Measurements from ENCODE around the gene ZNF223.
A peak's percentile ranks its signal among the peaks of the same experiment; 100 is the strongest.

Gene ZNF223

DNA sequence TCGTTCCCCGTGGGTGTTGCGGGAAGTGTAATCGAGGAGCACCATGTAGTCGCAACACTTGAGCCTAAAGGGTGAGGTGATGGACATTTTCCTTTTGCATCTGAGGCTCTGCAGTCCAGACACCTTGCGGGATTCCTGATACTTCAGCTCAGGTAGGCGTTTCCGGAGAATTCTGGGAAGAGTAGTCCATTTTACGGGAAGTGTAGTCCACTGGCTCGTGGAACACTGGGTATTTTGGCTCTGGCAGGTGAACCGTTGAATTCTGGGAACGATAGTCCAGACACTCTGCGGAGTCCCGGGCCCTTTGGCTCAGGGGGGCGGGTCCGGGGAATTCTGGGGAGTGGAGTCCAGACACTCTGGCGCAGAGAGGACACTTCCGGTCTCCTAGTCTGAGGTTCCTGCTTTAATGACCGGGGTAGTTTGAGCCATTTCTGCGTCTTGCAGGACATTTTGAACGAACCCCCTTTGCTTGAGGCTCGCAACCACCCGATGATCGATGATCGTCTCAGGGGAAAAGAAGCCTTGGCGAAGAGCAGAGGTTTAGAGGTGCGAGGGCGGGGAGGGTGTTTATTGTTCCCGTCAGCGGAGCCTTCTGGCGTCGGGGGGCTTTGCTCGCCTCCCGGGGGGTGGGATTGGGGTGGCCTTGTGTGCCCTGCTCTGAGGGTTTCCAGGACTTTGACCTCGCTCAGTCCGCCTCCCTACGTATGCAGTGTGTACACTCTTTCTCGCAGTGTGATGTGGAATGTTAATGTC lies at the start of gene ZNF223:
ZNF223 (plus strand) TSS at position 387 of the 753 bp plus-strand sequence. CDS start 3,141 bp downstream, outside the sequence.
- peak; percentile 62 to 65 for DNase-seq

DNA sequence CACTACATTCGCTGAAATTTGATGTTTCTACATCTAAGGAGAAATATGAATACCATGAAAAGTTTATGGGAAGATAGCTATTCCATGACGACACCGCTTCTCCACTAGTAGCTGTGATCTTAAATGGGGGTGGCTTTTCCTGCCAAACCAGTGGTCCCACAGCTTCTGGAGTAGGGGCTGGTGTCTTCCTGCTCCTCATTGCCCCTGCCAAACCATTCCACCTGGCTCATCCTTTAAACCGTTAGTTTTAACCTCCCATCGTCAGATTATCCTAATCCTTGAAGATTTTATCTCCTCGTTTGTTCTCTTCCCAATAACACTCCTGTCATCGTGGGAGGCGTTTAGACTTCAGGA lies 49.6 kb upstream of the ZNF223 start:
- no peak for DNase-seq

DNA sequence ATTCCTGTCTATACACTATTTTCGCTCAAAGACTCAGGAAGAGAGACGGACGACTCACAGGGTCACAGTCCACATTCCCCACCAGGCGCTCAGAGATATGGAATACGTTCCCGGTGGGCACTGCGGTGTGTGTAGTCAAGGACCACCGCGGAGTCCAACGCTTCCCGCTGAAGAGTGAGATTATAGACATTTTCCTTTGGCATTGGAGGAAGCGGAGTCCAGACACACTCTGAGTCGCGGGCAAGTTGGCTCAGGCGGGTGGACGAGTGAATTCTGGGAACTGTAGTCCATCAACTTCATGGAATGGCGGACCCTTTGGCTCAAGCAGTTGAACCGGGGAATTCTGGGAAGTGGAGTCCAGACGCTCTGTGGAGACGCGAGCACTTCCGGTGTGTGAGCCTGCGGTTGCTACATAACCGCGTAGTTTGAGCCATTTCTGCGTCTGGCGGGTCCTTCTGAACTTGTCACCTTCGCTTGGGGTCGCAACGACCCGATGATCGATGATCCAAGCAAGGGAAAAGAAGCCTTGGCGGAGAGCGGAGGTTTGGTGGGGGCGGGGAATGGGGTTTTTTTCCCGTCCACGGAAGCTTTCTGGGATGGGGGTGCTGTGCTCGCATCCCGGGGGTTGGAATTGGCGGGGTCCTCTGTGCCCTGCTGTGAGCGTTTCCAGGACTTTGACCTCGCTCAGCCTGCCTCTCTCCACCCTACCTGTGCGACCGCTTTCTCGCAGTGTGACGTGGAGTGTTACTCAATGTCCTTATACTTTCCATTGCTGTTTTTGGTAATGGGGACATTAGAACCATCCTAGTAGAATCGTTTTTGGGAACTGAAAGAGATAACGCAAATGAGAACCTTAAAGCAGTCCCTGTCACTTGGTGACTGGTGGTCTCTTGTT lies 49.0 kb upstream of the ZNF223 start, which contains the start of gene ZNF230:
ZNF230 (plus strand) TSS at position 392 of the 895 bp plus-strand sequence. CDS start 4,122 bp downstream, outside the sequence.
- DNase-seq = peak; percentile 81 to 82

DNA sequence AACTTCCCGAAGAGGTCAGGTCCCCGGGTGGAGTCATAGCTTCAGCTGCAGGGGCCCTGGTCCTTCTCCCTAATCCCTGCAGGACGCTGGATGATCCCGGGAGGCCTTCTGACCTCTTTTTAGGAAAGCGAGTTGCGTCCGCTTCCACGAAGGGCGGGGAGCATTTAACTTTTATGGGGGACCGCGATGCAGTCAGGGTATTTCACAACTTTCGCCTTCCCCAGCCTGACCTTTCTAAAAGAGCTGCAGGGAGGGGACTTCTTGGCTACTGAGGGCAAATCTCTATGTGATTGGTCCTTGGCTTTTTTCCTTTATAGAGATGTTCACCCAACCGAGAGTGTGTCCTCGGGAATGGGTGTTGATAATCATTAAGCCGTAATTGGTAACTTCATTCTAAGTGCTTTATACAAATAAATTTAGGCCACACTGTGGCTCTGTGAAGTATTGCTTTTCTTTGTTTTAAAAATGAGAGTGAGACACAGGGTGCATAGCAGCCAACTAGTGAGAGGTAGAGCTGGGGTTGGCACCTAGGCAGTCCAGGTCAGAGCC lies 48.3 kb upstream of the ZNF223 start:
- DNase-seq = no peak

DNA sequence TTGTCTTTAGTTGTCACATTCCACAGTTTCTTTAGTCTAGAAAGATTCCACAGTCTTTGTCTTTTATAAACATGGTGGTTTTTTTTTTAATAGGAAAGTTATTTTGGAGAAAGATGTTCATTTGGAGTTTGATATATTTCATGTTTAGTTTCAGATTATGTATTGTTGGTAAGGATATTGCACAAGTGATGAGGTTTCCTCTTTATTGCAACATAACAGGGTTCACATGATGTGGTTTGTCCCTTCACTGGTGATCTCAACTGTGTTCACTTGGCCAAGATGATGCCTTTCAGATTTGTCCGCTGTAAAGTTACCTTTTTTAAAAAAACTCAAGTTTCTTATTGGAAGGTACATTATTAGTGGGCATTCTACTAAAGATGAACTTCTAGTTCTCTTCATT lies 45.9 kb upstream of the ZNF223 start:
- no peak for DNase-seq

DNA sequence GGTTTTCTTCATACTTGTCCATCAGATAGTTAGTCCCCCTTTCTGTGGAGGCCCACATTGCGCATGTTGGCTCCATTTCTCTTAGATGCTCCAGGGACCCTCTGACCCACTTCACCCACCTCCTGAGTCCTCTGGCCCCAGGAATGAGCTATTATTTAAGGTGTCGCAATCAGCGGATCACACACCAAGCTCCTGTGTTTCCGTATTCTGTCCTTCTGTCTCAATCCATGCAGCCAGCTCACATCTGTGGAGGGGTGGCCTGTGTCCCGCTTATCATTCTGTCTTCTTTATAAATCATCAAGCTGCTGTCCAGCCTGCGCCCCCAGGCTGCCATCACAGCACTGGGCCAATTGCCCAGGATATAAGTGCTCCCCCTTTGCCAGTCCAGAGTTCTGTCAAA lies 44.4 kb upstream of the ZNF223 start:
- DNase-seq = no peak

DNA sequence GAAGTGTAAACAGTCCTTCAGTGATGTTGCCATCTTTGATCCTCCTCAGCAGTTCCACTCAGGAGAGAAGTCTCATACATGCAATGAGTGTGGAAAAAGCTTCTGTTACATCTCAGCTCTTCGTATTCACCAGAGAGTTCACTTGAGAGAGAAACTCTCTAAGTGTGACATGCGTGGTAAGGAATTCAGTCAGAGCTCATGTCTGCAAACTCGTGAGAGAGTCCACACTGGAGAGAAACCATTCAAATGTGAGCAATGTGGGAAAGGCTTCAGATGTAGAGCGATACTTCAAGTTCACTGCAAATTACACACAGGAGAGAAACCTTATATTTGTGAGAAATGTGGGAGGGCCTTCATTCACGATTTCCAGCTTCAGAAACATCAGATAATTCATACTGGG lies 41.4 kb upstream of the ZNF223 start:
- no peak for DNase-seq

DNA sequence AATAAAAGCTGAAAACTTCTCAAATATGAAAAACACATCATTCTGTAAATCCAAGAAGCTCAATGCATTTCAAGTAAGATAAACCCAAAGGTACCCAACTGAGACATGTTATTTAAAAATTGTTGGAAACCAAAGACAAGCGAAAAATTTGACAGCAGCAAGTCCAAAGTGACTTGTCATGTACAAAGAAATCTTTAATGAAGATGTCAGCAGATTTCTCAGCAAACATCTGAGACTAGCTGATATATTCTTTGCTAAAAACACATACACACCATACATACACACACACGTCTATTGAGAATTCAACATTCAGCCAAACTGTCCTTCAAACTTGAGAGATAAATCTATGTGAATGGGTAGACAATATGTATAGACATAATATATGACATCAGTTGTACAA lies 32.3 kb upstream of the ZNF223 start:
- DNase-seq = no peak

DNA sequence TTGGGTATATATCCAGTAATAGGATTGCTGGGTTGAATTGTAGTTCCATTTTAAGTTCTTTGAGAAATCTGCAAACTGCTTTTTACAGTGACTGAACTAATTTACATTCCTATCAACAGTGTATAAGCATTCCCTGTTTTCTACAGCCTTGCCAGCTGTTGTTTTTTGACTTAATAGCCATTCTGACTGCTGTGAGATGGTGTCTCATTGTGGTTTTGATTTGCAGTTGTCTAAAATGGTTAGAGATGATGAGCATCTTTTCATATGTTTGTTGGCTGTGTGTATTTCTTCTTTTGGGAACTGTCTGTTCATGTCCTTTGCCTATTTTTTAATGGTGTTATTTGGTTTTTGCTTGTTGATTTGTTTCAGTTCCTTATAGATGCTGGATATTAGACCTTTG lies 30.6 kb upstream of the ZNF223 start:
- DNase-seq = no peak

DNA sequence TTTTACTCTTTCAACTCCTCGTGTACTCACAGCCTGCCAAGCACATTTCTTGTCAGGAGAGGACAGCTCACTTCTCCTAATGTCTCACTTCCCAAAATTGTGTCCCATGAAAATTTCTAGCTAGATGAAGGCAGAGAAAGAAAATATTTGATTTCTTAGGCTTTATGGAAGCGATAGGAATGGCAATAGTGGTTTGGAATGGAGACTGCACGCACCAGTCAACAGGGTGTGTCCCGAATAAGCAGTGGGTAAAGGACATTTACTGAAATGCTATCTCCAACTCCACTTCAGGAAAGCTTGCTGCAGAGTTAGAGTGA lies 27.0 kb upstream of the ZNF223 start:
- no peak for DNase-seq

DNA sequence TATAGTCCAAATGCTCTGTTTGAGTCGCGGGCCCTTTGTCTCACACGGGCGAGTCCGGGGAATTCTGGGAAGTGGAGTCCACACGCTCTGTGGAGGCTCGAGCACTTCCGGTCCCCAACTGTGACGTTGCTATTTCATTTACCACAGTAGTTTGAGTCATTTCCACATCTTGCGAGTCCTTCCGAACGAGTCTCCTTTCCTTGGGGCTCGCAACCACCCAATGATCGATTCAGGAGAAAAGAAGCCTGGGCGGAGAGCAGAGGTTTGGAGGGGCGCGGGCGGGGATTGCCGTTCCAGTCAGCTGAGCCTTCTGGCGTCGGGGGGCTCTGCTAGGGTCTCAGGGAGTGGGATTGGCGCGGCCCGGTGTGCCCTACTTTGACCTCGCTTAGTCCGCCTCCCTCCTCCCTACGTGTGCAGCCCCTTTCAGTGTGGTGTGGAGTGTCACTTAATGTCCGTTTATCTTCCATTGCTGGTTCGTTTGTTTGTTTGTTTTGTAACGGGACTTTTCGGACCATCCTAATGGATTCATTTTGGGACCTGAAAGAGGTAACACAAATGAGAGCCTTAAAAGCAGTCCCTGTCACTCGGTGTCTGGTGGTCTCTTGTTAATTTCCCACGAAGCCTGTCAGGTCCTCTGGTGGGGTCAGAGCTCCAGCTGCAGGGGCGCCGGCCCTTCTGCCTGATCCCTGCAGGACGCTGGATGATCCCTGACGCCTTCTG lies 26.5 kb upstream of the ZNF223 start, which contains the start of gene ZNF222:
ZNF222 (plus strand) TSS at position 163 of the 720 bp plus-strand sequence; CDS start at position 221, 58 bp downstream.
- DNase-seq = peak; percentile 77 to 78

DNA sequence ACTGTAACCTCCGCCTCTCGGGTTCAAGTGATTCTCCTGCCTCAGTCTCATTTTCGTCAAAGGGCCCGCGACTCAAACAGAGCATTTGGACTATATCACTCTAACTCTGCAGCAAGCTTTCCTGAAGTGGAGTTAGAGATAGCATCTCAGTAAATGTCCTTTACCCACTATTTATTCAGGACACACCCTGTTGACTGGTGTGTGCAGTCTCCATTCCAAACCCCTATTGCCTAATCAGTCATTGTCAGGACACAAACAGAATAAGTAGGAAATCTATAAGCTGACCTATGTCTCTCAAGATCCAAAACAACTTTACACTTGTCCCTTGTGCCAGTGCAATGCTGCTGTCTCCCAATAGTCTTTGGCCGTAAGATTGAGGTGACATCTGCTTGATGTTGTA lies 25.2 kb upstream of the ZNF223 start:
- no peak for DNase-seq

DNA sequence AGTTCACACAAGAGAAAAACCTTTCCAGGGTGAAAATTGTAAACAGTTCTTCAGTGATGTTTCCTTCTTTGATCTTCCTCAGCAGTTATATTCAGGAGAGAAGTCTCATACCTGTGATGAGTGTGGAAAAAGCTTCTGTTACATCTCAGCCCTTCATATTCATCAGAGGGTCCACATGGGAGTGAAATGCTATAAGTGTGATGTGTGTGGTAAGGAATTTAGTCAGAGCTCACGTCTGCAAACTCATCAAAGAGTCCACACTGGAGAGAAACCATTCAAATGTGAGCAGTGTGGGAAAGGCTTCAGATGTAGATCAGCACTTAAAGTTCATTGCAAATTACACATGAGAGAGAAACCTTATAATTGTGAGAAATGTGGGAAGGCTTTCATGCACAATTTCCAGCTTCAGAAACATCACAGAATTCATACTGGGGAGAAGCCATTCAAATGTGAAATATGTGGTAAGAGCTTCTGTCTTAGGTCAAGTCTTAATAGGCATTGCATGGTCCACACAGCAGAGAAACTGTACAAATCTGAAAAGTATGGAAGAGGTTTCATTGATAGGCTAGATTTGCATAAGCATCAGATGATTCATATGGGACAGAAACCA lies 19.7 kb upstream of the ZNF223 start:
- no peak for DNase-seq

DNA sequence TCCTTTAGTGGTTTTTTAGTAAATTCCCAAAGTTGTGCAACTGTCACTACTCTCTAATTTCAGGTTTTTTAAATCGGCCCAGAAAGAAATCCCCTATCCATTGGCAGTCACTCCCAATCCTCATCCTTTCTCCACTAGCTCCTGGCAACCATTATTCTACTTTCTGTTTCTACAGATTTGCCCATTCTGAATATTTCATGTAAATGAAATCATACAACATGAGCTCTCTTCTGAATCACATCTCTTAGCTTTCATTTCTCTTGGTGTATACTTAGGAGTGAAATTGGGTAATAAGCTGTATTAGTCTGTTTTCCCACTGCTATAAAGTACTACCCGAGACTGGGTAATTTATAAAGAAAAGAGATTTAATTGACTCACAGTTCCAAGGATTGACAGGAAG lies 9.7 kb upstream of the ZNF223 start:
- no peak for DNase-seq

DNA sequence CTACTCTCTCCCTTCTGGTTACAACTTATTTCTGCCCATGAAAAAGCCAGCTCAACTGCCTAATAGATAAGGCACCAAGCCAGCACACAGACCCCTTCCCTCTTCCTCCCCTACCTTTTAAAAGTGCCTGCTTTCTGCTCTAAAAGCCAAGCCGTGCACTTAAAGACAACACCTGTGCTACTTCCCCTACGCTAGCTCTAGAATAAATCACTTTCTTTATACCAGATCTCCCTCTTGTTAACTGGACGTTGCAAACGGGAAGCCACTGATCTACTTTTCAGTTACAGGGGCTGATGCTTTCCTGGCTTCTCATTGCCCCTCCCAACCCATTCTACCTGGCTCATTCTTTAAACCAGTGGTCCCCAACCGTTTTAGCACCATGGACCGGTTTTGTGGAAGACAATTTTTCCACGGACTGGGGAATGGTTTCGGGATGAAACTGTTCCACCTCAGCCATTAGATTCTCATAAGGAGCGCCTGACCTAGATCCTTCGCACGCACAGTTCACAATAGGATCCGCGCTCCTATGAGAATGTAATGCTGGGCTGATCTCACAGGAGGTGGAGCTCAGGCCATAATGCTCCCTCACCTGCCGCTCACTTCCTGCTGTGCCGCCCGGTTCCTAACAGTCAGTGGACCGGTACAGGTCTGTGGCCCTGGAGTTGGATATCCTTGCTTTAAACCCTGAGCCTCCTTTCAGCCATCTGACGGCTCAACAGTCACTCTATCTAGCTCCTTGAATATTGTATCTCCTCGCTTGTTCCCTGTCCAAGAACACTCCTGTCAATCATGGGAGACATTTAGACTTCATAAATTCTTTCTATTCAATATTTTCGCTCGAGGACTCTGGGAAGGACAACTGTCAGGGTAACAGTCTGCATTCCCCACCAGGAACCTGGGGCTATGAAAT lies 841 bp upstream of the ZNF223 start:
- DNase-seq = peak; percentile 3 to 7

DNA sequence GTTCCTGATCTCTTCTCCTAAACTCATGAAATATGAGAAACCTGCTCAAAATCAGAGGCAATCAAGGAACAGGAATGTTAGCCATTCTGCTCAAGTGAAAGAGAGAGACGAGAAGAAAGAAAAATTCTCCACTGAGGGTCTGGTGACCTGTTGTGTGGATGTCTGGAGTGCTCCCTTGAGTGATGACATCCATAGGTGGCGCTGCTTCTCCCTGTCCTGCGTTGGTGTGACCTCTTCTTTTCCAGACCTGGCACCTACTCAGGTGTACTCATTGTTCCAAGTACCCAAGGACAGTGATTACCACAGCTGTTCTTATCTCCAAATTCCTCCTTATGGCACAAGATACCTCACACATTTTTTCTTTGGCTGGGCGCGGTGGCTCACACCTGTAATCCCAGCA lies 4.0 kb downstream of the ZNF223 start:
- DNase-seq = no peak

DNA sequence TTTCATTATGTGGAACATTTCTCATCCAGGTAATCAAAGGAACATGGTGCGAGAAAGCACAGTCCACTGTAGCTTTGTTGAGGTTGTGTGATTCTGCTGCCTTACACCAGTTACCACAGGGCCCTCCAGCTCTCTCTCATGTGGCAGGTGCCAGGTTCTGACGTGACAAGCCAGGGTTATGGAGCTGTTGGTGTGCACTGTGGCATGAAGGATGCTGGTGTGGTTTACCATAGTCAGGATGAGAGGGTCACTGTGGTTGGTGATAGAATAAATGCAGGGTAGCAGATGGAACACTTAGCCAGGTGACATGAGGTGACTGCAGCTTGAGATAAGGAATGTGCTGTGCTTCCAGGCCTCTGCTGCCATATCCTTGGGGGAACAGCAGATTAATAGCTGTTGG lies 7.4 kb downstream of the ZNF223 start:
- no peak for DNase-seq

DNA sequence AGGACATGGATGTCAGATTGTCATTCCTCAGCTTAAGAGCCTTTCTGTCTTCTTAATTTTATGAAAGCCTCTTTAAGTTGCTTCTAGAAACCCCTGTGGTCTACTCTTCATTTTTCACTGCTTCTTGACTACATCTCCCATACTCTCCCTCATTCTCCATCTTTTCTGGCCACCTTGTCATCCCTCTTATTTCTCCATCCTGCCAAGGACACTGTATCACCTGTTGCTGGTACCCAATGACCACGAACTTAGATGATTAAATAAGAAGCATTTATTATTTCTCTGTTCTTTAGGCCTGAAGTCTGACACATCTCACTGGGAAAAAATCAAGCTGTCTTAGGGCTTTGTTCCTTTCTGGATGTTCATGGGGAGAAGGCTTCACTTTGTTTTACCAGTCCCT lies 9.2 kb downstream of the ZNF223 start:
- no peak for DNase-seq

DNA sequence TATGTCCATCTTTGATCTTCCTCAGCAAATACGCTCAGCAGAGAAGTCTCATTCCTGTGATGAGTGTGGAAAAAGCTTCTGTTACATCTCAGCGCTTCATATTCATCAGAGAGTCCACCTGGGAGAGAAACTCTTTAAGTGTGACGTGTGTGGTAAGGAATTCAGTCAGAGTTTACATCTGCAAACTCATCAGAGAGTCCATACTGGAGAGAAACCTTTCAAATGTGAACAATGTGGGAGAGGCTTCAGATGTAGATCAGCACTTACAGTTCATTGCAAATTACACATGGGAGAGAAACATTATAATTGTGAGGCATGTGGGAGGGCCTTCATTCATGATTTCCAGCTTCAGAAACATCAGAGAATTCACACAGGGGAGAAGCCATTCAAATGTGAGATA lies 14.5 kb downstream of the ZNF223 start:
- no peak for DNase-seq

DNA sequence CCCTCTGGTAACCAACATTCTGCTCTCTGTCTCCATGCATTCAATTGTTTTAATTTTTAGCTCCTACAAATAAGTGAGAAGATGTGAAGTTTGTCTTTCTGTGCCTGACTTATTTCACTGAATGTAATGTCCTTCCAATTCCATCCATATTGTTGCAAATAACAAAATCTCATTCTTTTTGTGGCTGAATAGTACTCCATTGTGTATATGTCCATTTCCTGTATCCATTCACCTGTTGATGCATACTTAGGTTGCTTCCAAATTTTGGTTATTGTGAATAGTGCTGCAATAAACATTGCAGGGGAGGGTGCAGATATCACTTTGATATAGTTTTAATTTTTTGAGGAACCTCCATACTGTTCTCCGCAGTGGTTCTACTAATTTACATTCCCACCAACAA lies 17.6 kb downstream of the ZNF223 start:
- no peak for DNase-seq

DNA sequence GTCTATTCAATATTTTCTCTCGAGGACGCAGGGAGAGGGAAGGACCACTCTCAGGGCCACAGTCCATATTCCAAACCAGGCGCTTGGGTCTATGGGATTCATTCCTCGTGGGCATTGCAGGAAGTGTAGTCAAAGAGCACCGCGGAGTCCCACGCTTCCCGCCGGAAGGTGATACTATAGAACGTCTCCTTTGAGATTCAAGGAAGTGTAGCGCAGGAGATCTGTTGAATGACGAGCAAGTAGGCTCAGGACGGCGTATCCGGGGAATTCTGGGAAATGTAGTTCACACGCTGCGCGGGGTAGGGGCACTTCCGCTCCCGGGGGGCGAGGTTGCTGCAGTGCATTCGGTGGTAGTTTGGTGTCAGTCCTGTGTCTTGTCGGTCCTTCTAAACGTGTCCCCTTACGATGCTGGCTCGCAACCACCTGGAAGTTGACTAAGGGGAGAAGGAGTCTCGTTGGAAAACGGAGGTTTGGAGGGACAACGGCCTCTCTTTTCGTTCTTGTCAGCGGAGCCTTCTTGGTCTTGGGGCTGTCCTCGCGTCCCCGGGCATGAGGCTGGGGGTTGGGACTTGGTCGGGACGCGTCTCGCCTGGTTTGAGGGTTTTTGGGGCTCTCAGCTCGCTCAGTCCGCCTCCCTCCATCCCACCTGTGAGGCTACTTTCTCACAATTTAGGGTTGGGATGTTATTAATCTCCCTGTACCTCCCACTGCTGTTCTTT lies 20.1 kb downstream of the ZNF223 start, which contains the start of gene ZNF284:
ZNF284 (plus strand) TSS at position 336 of the 719 bp plus-strand sequence. CDS start 4,231 bp downstream, outside the sequence.
- peak; percentile 78 to 86 for DNase-seq
